ENCODE data around the gene KCND3.

KCND3 gene

DNA sequence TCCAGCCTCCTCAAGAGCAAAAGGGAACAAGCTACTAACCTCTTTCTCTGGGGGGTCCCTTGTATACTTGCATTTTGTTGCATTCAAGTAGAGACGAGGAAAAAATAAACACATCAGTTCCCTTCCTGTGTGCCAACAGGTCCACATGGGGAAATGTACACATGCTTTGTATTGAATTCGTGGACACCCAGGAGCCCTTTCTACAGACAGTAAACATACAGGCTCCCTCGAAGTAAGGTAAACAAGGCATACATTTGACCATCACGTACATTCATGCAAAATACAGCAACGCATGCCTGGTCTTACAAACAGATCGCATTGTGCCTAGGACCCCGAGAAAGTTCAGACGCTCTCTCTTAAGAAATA lies 1.1 kb downstream of the KCND3 start:
- no peak for DNase-seq

GRCh38 chr1:111987502-111987901 lies 2.0 kb downstream of the KCND3 start:
- no peak for DNase-seq

GRCh38 chr1:111983500-111983899 lies 6.0 kb downstream of the KCND3 start:
- DNase-seq, result no peak

DNA sequence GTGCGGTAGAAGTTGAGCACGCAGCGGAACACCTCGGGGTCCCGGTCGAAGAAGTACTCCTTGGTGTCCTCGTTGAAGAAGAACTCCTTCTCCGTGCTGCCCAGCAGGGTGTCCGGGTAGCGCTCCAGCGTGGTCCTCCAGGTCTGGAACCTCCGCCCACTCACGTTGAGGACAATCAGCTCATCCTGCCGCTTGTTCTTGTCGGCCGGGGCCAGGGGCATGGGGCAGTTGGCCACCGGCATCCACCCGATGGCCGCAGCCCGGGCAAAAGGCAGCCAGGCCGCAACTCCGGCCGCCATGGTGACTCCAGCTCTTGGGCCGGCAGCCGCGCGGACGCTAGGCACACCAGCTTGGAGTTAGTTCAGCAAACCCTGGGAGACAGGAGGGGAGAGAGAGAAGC lies 7.0 kb downstream of the KCND3 start:
- no peak for DNase-seq

DNA sequence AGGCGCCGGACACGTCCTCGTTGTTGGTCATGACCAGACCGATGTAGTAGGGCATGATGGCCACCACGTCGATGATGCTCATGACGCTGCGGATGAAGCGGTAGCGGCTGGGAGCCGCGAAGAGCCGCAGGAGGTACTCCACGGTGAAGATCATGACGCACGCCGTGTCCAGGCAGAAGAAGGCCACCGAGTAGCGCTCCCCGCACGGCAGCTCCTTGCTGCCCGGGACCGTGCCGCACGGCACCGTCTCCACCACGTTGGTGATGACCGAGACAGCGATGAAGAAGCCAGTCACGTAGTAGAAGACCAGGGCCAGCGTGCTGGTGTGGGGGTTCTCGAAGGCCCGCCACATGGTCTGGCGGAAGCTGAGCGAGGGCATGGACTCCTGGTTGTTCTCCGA lies 7.6 kb downstream of the KCND3 start:
- no peak for DNase-seq

- no peak for DNase-seq
Observed at GRCh38 chr1:111981090-111981489, 8.4 kb downstream of the KCND3 start.

- no peak for DNase-seq
Observed at GRCh38 chr1:111980686-111981085, 8.8 kb downstream of the KCND3 start.

DNA sequence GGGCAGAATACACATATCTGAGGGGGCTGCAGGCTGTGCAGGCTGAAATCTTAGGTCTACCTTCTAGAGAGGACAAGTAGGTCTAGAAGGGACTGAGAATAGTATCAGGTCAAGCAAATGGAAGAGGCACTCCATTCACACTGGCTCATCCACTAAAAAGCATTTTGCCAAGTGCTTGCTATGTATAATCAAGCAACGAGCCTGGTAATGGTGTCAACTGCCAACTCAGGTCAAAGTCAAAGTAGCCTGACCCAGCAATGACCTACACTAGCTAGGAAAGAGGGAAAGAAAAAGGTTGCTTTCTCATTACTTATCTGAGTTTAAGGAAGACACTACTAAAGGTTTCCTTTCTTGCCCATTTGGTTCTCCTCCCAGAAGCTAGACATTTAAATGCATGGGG lies 10.8 kb downstream of the KCND3 start:
- DNase-seq, result no peak

- no peak for DNase-seq
Observed at GRCh38 chr1:111977378-111977777, 12.1 kb downstream of the KCND3 start.

DNA sequence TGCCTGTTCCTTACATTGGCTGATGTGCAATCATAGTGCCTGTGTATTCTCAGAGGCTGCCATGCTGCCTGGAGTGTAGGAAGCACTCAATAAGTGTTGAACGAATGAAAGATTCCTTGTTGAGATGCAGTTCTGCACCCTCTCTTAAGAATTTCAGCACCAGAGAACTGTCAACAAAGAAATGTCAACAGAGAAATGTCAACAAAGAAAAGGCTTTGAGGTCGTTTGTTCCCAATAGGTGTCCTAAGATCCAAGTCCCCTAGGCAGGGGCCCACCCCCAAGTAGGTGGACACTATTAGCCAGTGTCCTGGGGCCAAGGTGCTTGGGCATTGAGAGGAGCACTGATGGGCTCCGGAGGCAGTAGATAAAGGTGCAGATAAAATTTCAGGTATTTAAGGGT lies 12.6 kb downstream of the KCND3 start:
- DNase-seq, result no peak

- no peak for DNase-seq
Observed at GRCh38 chr1:111976332-111976731, 13.1 kb downstream of the KCND3 start.

- DNase-seq, result no peak
Observed at GRCh38 chr1:111973150-111973790, 16.2 kb downstream of the KCND3 start.

DNA sequence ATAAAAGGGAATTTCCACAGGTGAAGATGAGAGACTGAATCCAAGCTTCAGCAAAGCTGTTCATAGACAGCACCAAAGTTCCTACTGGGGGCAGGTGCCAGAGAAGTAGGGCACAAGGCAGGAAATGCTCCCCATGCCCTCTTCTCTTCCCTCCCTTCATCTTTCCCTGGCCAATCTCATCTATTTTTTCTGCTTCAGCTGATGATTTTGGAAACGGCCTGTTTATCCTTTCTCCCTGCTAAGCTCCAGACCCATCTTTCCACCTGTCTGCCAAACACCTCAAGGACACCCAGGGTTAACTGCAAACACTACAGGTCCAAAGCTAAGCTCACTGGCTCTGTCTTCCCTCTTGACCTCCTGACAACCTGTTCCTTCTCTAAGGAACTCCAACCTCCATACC lies 18.1 kb downstream of the KCND3 start:
- no peak for DNase-seq

GRCh38 chr1:111968511-111968910 lies 21.0 kb downstream of the KCND3 start:
- no peak for DNase-seq

DNA sequence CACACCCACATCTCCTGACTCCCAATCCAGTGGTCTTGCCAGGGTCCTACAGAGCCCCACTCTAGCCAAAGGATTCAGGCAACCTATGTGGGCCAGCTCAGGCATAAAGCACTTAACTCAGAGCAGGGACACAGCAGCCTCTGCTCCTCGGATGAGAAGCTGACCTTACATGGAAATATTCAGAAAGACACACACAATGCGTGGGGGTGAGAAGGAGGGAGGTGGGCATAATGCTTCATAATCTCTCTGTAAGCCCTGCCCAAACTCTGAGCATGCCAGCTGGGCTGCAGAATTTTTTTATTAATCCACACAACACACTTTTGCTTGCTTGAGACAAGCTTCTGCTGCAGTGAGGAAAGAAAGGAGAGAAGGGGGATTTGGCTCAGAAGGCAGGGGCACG lies 21.6 kb downstream of the KCND3 start:
- no peak for DNase-seq

GRCh38 chr1:111967067-111967690 lies 22.3 kb downstream of the KCND3 start:
- DNase-seq, result no peak

GRCh38 chr1:111965781-111966443 lies 23.6 kb downstream of the KCND3 start:
- DNase-seq, result no peak

DNA sequence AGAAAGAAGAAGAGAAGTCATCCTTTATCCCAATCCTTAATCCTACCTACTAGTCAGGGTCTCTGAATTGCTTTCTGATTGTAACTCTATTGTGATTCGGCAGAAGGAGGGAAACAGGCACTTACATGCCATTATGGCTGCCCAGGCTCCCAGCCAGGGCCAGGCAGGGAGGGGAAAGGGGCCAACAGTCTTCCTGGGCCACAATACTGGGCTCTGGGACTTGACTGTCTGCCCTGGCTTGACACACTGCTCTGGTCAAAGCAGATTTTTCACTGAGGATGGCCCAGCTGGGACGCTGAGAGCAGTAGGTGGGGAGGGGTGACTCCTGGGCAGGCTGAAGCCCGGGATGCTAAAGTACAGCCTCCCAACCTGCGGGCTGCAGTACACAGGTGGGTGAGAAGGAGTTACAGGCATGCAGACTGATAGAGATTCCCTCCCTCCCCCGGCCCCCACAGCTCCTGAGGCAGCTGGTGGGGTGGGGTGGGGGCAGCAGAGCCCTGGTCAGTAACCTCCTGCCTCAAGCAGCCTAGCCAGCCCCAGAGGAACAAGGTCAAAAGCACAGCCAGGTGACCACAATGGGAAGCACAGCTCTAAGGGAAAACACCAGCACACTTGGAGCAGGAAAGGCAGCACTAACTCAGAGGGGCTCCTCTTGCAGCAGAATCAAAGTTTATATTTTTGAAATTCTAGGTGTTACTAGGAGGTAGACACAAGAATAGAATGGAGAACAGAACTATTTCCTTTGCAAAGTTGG lies 25.3 kb downstream of the KCND3 start:
- DNase-seq, result no peak

DNA sequence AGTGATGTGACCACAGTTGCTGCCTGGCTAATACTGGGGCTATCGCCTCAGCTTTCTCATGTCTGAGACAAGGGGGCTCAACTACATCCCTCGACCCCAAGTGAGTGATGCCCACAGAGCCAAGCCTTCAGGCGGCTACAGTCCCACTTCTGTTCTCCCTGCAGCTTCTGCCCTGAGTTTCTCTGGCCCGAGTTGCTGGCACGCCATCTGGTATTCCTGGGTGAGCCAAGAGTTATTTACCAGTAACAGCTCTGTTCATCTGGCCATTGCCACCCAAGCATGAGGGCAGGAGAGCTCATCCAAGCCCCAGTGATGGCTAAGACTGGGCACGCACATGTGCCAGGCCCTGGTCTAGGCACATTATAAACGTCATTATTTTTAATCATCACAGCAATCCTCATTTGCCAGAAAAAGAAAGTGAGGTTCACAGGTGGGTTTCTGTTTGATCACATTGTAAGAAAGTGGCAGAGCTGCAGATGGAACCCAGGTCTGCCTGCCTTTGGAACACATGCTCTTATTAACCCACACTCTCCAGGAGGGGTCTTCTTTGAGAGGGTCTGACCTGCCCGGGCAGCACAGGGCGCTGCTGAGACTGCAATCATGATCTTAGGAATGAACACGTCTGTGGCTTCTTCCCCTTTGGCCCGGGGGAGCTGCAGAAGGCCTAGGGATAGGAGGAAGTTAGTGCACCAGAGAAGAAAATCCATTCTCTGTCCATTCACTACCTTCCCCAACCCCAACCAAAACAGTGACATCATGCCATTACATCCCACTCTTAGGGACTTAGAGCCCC lies 27.5 kb downstream of the KCND3 start:
- no peak for DNase-seq

- no peak for DNase-seq
Observed at GRCh38 chr1:111961016-111961415, 28.5 kb downstream of the KCND3 start.

GRCh38 chr1:111959436-111959835 lies 30.0 kb downstream of the KCND3 start:
- no peak for DNase-seq

GRCh38 chr1:111958851-111959250 lies 30.6 kb downstream of the KCND3 start:
- no peak for DNase-seq

- DNase-seq, result no peak
Observed at GRCh38 chr1:111958075-111958474, 31.4 kb downstream of the KCND3 start.
